Liver (tissue), 9 donors: ENCODE results near the gene GARNL3. TPM values are rescaled to one million over a fixed set of nuclear protein-coding genes. Genes with fewer than 3 reads are reported as not detected.

ENCODE experiments used
- DNase-seq: peaks from one replicate; pipeline ENCODE4 v3.0.0-alpha.2; 2017; ENCODE audit warnings: low spot score
- H3K27ac ChIP-seq, 2 donors: one replicate each; pipeline ENCODE4 v1.7.0; 2013; ENCODE audit warnings: inconsistent platforms in 2 of 2, low read length in 2 of 2, control low read depth in 1 of 2, low read depth in 1 of 2, mild to moderate bottlenecking in 1 of 2
- H3K27me3 ChIP-seq, 4 donors: one replicate each; pipeline versions ENCODE4 v1.6.1 to v1.7.0; 2013; ENCODE audit warnings: low read length in 3 of 4, inconsistent platforms in 1 of 4, mild to moderate bottlenecking in 1 of 4, moderate library complexity in 1 of 4; ENCODE audit not compliant: control insufficient read depth in 4 of 4, insufficient read depth in 4 of 4
- H3K36me3 ChIP-seq, 4 donors: one replicate each; pipeline versions ENCODE4 v1.6.1 to v1.7.0; 2013; ENCODE audit warnings: low read length in 3 of 4, mild to moderate bottlenecking in 3 of 4, low read depth in 1 of 4, moderate library complexity in 1 of 4; ENCODE audit not compliant: control insufficient read depth in 4 of 4, insufficient read depth in 3 of 4
- H3K4me1 ChIP-seq, 4 donors: one replicate each; pipeline versions ENCODE4 v1.6.1 to v1.7.0; 2013; ENCODE audit warnings: low read length in 3 of 4, mild to moderate bottlenecking in 3 of 4, moderate library complexity in 1 of 4; ENCODE audit not compliant: control insufficient read depth in 4 of 4, insufficient read depth in 4 of 4
- H3K4me3 ChIP-seq, 3 donors: one replicate each; pipeline versions ENCODE4 v1.6.1 to v1.7.0; 2013; ENCODE audit warnings: low read length in 3 of 3, control low read depth in 1 of 3, low read depth in 1 of 3, mild to moderate bottlenecking in 1 of 3
- H3K9ac ChIP-seq, 2 donors: one replicate each; pipeline ENCODE4 v1.7.0; 2013; ENCODE audit warnings: low read length in 2 of 2, mild to moderate bottlenecking in 2 of 2, moderate library complexity in 2 of 2, control low read depth in 1 of 2, low read depth in 1 of 2
- H3K9me3 ChIP-seq, 4 donors: one replicate each; pipeline versions ENCODE4 v1.6.1 to v1.7.0; 2013; ENCODE audit warnings: low read length in 3 of 4; ENCODE audit not compliant: control insufficient read depth in 4 of 4
- EGR1 ChIP-seq, 2 donors: IDR thresholded peaks; 2 replicates each; pipeline ENCODE4 v1.6.1; 2016 to 2018; ENCODE audit warnings: antibody characterized with exemption in 2 of 2, low read depth in 2 of 2
- FOXA1 ChIP-seq: IDR thresholded peaks from 2 replicates; pipeline ENCODE4 v1.6.1; 2016; ENCODE audit warnings: antibody characterized with exemption
- FOXA2 ChIP-seq: IDR thresholded peaks from 2 replicates; pipeline ENCODE4 v1.6.1; 2016; ENCODE audit warnings: antibody characterized with exemption
- GABPA ChIP-seq, 2 donors: IDR thresholded peaks in 1 of 2; conservative IDR thresholded peaks in 1 of 2; 2 replicates each; pipeline ENCODE4 v1.6.1; 2016; ENCODE audit warnings: antibody characterized with exemption in 2 of 2, mild to moderate bottlenecking in 1 of 2, moderate library complexity in 1 of 2
- HNF4A ChIP-seq, 2 donors: conservative IDR thresholded peaks; 2 replicates each; pipeline ENCODE4 v1.6.1; 2016; ENCODE audit warnings: antibody characterized with exemption in 2 of 2, mild to moderate bottlenecking in 2 of 2
- JUND ChIP-seq, 2 donors: IDR thresholded peaks; 2 replicates each; pipeline ENCODE4 v1.6.1; 2016; ENCODE audit warnings: antibody characterized with exemption in 2 of 2
- NR2F2 ChIP-seq: IDR thresholded peaks from 2 replicates; pipeline ENCODE4 v1.6.1; 2016; ENCODE audit warnings: antibody characterized with exemption
- RAD21 ChIP-seq, 2 donors: IDR thresholded peaks; 2 replicates each; pipeline ENCODE4 v1.6.1; 2016; ENCODE audit warnings: antibody characterized with exemption in 2 of 2, mild to moderate bottlenecking in 2 of 2
- RXRA ChIP-seq, 2 donors: IDR thresholded peaks; 2 replicates each; pipeline ENCODE4 v1.6.1; 2017 to 2018; ENCODE audit warnings: antibody characterized with exemption in 2 of 2, mild to moderate bottlenecking in 1 of 2
- SP1 ChIP-seq: IDR thresholded peaks from 2 replicates; pipeline ENCODE4 v1.6.1; 2018; ENCODE audit warnings: antibody characterized with exemption, mild to moderate bottlenecking
- TAF1 ChIP-seq: conservative IDR thresholded peaks from 2 replicates; pipeline ENCODE4 v1.6.1; 2016; ENCODE audit warnings: antibody characterized with exemption, mild to moderate bottlenecking
- YY1 ChIP-seq: IDR thresholded peaks from 2 replicates; pipeline ENCODE4 v1.6.1; 2016; ENCODE audit warnings: antibody characterized with exemption, mild to moderate bottlenecking
- ZBTB33 ChIP-seq: IDR thresholded peaks from 2 replicates; pipeline ENCODE4 v1.6.1; 2016; ENCODE audit warnings: antibody characterized with exemption
- WGBS: extraction: QIAGEN DNeasy Blood & Tissue Kit; methylation state at CpG from one replicate; pipeline ENCODE4 v1.1.7; 2013; 5-methylcytosine and 5-hydroxymethylcytosine counted together
- polyA plus RNA-seq, 2 donors: library from polyadenylated mRNA; stranded (reverse) in 1 of 2; unstranded in 1 of 2; fragments of 200-250 nt in 1 of 2; fragments of >200 nt in 1 of 2; fragmentation: Nextera tagmentation in 1 of 2; extraction: Ambion mirVana in 1 of 2; gene quantifications; one replicate each; pipeline versions ENCODE4 v1.2.1 to v1.2.3, GENCODE V29; 2013 to 2015
- total RNA-seq, 2 donors: library from RNA; depleted of rRNA; stranded (reverse); fragments of >200 nt; gene quantifications; one replicate each; pipeline ENCODE4 v1.2.3, GENCODE V29; 2014
- TF ChIP-seq, protein P1 (sequence below): fragments of 150-350 bp; IDR thresholded peaks from 2 replicates; pipeline ENCODE4 v1.5.1; 2017; ENCODE audit warnings: improper control_type of control experiment, low read depth, low read length; ENCODE audit not compliant: missing input control
- TF ChIP-seq, protein P2 (sequence below): IDR thresholded peaks from 2 replicates; pipeline ENCODE4 v1.6.1; 2016; ENCODE audit warnings: antibody characterized with exemption
- TF ChIP-seq, protein P3 (sequence below): IDR thresholded peaks from 2 replicates; pipeline ENCODE4 v1.6.1; 2016; ENCODE audit warnings: antibody characterized with exemption
- donor health status: healthy.
- donor health status: healthy.
- donor health status: healthy.
- donor health status: healthy.
- donor health status: healthy.

The GARNL3 gene
- total and polyA plus RNA-seq, 4 donors = 0.89 to 6.7 (median 3.5) TPM

DNA sequence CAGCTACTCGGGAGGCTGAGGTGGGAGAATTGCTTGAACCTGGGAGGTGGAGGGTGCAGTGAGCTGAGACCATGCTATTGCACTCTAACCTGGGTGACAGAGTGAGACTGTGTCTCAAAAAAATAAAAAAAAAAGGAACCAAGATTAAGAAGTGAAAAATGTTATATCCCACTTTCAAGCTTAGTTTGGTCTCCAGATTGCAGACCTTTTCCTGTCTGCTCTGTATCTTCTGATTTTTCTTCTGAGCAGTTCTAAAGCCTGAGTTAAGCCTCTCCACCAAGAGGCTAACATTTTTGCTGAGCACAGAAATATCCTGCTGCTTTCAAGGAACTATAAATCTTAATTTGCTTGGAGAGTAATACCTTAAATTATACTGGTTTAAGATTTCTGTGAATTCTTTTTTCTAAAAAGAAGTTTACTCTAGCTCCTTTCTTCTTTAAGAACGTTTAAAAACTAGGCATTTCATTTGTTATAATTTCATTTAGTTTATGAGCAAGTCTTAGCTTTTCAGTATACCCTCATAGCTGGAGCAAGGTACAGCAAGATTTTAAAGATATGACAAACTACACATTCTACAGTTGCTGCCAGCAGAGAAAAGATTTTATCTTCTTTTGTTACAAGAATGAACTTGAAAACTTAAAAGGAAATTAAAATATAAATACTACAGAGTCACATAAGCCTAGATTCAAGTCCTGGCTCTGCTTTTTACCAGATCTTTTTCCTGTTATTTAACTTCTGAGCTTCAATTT lies 55.0 kb downstream of the GARNL3 start:
- whole genome bisulfite sequencing = 74% methylated on average over 2 of the region's 2 CpGs
- no peak overlapping the region for H3K4me3 ChIP-seq
- no peak overlapping the region for H3K27ac ChIP-seq
- TF ChIP-seq HNF4A (conservative IDR thresholded peaks at IDR 0.05) (no peak), RAD21 (IDR thresholded peaks at IDR 0.05) (no peak), TAF1 (no peak), GABPA (IDR thresholded peaks at IDR 0.05 in 1 of 2, conservative IDR thresholded peaks at IDR 0.05 in 1 of 2) (no peak), NR2F2 (no peak), ZBTB33 (no peak), RXRA (IDR thresholded peaks at IDR 0.05) (no peak), YY1 (no peak), FOXA2 (no peak)
- TF ChIP-seq, protein P1, sequence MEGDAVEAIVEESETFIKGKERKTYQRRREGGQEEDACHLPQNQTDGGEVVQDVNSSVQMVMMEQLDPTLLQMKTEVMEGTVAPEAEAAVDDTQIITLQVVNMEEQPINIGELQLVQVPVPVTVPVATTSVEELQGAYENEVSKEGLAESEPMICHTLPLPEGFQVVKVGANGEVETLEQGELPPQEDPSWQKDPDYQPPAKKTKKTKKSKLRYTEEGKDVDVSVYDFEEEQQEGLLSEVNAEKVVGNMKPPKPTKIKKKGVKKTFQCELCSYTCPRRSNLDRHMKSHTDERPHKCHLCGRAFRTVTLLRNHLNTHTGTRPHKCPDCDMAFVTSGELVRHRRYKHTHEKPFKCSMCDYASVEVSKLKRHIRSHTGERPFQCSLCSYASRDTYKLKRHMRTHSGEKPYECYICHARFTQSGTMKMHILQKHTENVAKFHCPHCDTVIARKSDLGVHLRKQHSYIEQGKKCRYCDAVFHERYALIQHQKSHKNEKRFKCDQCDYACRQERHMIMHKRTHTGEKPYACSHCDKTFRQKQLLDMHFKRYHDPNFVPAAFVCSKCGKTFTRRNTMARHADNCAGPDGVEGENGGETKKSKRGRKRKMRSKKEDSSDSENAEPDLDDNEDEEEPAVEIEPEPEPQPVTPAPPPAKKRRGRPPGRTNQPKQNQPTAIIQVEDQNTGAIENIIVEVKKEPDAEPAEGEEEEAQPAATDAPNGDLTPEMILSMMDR = no peak
- TF ChIP-seq, protein P2, sequence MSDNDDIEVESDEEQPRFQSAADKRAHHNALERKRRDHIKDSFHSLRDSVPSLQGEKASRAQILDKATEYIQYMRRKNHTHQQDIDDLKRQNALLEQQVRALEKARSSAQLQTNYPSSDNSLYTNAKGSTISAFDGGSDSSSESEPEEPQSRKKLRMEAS = no peak
- H3K9ac ChIP-seq = no peak overlapping the region
- no peak for DNase-seq
- no peaks in the 10 kb centered on the region for H3K9me3 ChIP-seq
- H3K36me3 ChIP-seq = peaks cover 0 to 10% (median 4%) of the 10 kb centered on the region in 4 donors
- no peaks in the 10 kb centered on the region for H3K4me1 ChIP-seq
- no peaks in the 10 kb centered on the region for H3K27me3 ChIP-seq

DNA sequence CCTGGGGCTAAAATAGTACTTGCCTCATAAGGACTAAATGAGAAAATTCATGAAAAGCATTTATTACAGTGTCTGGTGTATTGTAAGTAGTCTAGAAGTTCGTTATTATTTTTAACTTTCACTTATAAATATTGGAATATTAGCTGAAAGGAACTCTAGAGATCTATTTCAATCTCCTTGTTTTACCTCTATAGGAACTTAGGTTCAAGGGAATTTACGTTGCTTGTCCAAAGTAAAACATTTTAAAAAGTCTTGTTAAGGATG lies 55.5 kb downstream of the GARNL3 start:
- WGBS = 78% methylated on average over 2 of the region's 2 CpGs
- Histone ChIP-seq H3K36me3 (peaks cover 0 to 10% (median 4%) of the 10 kb centered on the region in 4 donors), H3K27ac (no peak overlapping the region), H3K9me3 (no peaks in the 10 kb centered on the region), H3K4me1 (no peaks in the 10 kb centered on the region), H3K9ac (no peak overlapping the region), H3K27me3 (no peaks in the 10 kb centered on the region), H3K4me3 (no peak overlapping the region)
- TF ChIP-seq NR2F2 = no peak
- no peak for TF ChIP-seq GABPA (IDR thresholded peaks at IDR 0.05 in 1 of 2, conservative IDR thresholded peaks at IDR 0.05 in 1 of 2)
- TF ChIP-seq, protein P3, sequence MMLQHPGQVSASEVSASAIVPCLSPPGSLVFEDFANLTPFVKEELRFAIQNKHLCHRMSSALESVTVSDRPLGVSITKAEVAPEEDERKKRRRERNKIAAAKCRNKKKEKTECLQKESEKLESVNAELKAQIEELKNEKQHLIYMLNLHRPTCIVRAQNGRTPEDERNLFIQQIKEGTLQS = no peak
- no peak for DNase-seq

GRCh38 chr9:127323393-127323792 lies 58.8 kb downstream of the GARNL3 start:
- no peak for DNase-seq
- peaks cover 0 to 8% (median 0%) of the 10 kb centered on the region in 4 donors for H3K36me3 ChIP-seq
- no peaks in the 10 kb centered on the region for H3K27me3 ChIP-seq
- 83% methylated on average over 5 of the region's 5 CpGs for WGBS
- no peaks in the 10 kb centered on the region for H3K4me1 ChIP-seq
- no peak overlapping the region for H3K27ac ChIP-seq
- no peaks in the 10 kb centered on the region for H3K9me3 ChIP-seq
- no peak overlapping the region for H3K4me3 ChIP-seq
- no peak overlapping the region for H3K9ac ChIP-seq
- TF ChIP-seq, protein P3 = no peak
- TF ChIP-seq, protein P1 = no peak
- no peak for TF ChIP-seq RAD21 (IDR thresholded peaks at IDR 0.05)
- no peak for TF ChIP-seq RXRA (IDR thresholded peaks at IDR 0.05)
- TF ChIP-seq SP1 = no peak
- no peak for TF ChIP-seq FOXA1
- TF ChIP-seq YY1 = no peak
- no peak for TF ChIP-seq ZBTB33
- TF ChIP-seq JUND (IDR thresholded peaks at IDR 0.05) = no peak
- no peak for TF ChIP-seq NR2F2
- TF ChIP-seq GABPA (IDR thresholded peaks at IDR 0.05 in 1 of 2, conservative IDR thresholded peaks at IDR 0.05 in 1 of 2) = no peak
- no peak for TF ChIP-seq HNF4A (conservative IDR thresholded peaks at IDR 0.05)
- no peak for TF ChIP-seq EGR1 (IDR thresholded peaks at IDR 0.05; ENCODE audit: low read depth in 2 of 2)
